GM21381 (cell line): ENCODE results near the gene C12orf56.
"Not testable (repeated sequence)": the region's sequence is repeated elsewhere in the genome, so short reads cannot be mapped to it uniquely, and the experiment has no call there.

Experiments
- ATAC-seq: cut with Tn5 transposase; IDR thresholded peaks from one replicate; pipeline ENCODE4 v1.9.1; 2021; ENCODE audit warnings: mild to moderate bottlenecking, moderate library complexity; ENCODE audit not compliant: unreplicated experiment

Gene C12orf56

GRCh38 chr12:64252681-64253080 is 137.9 kb downstream of the C12orf56 start:
- ATAC-seq, result no peak

- no peak for ATAC-seq
Measured at GRCh38 chr12:64243809-64244208, 146.7 kb downstream of the C12orf56 start.

- ATAC-seq, result no peak
Measured at GRCh38 chr12:64240781-64241180, 149.8 kb downstream of the C12orf56 start.

GRCh38 chr12:64237382-64237781 is 153.2 kb downstream of the C12orf56 start:
- no peak for ATAC-seq

- ATAC-seq, result no peak
Measured at GRCh38 chr12:64236549-64236948, 154.0 kb downstream of the C12orf56 start.

- no peak for ATAC-seq
Measured at GRCh38 chr12:64232196-64232595, 158.4 kb downstream of the C12orf56 start.

- ATAC-seq, result no peak
Measured at GRCh38 chr12:64229796-64230195, 160.8 kb downstream of the C12orf56 start.

GRCh38 chr12:64229240-64229639 is 161.3 kb downstream of the C12orf56 start:
- no peak for ATAC-seq

GRCh38 chr12:64225626-64226025 is 164.9 kb downstream of the C12orf56 start:
- ATAC-seq, result no peak

- peak; percentile 93 for ATAC-seq
Measured at GRCh38 chr12:64222009-64222765, 168.4 kb downstream of the C12orf56 start, which contains the start of gene KICS2. KICS2 (minus strand) TSS chr12:64222296; CDS start chr12:64222237, 59 bp downstream.

- peak; percentile 29 for ATAC-seq
Measured at GRCh38 chr12:64221651-64222008, 168.9 kb downstream of the C12orf56 start.

- no peak for ATAC-seq
Measured at GRCh38 chr12:64220046-64220445, 170.5 kb downstream of the C12orf56 start.

- ATAC-seq, result no peak
Measured at GRCh38 chr12:64219145-64219544, 171.4 kb downstream of the C12orf56 start.

GRCh38 chr12:64218597-64218996 is 172.0 kb downstream of the C12orf56 start:
- ATAC-seq, result no peak

- not testable (repeated sequence) for ATAC-seq
Measured at GRCh38 chr12:64217643-64218042, 172.9 kb downstream of the C12orf56 start.

GRCh38 chr12:64216239-64216638 is 174.3 kb downstream of the C12orf56 start:
- ATAC-seq, result no peak
